ENCODE measurements around the gene PARVA. TPM values are rescaled to one million over a fixed set of nuclear protein-coding genes. Genes with fewer than 3 reads are reported as not detected.

The PARVA gene
- polyA plus RNA-seq, 1 experiment = 142 TPM

- DNase-seq (ENCODE audit: low read depth, low spot score) = no peak
- TF ChIP-seq CTCF (IDR thresholded peaks at IDR 0.05; ENCODE audit: low read depth, low read length) = no peak
- Histone ChIP-seq H3K4me3 (ENCODE audit: low read depth, low read length) (no peak overlapping the region), H3K27me3 (ENCODE audit: control insufficient read depth, insufficient read depth, low read length) (no peaks in the 10 kb centered on the region), H3K9me3 (ENCODE audit: control insufficient read depth, insufficient read depth, low read length) (no peaks in the 10 kb centered on the region), H3K27ac (ENCODE audit: low read depth, low read length) (no peak overlapping the region)
- CTCF ChIA-PET = interaction anchor here (1.1 kb wide), 1 partner anchor 143 kb away, joined by 3 read pairs; no protein-coding TSS in a partner anchor
- POLR2A ChIA-PET = no interaction called here
Observed at GRCh38 chr11:12473381-12473780, 96.0 kb downstream of the PARVA start.

- Histone ChIP-seq H3K27ac (ENCODE audit: low read depth, low read length) (no peak overlapping the region), H3K9me3 (ENCODE audit: control insufficient read depth, insufficient read depth, low read length) (no peaks in the 10 kb centered on the region), H3K27me3 (ENCODE audit: control insufficient read depth, insufficient read depth, low read length) (no peaks in the 10 kb centered on the region), H3K4me3 (ENCODE audit: low read depth, low read length) (no peak overlapping the region)
- ChIA-PET POLR2A (interaction anchor here (0.7 kb wide), 1 partner anchor 206 kb away, joined by 3 read pairs; no protein-coding TSS in a partner anchor), CTCF (no interaction called here)
- no peak for TF ChIP-seq CTCF (IDR thresholded peaks at IDR 0.05; ENCODE audit: low read depth, low read length)
- DNase-seq (ENCODE audit: low read depth, low spot score) = no peak
Observed at GRCh38 chr11:12474871-12475270, 97.5 kb downstream of the PARVA start.

GRCh38 chr11:12478743-12479142, 101.4 kb downstream of the PARVA start:
- ChIA-PET CTCF (interaction anchor here (1.0 kb wide), 1 partner anchor 67 kb away, joined by 3 read pairs; no protein-coding TSS in a partner anchor), POLR2A (no interaction called here)
- H3K4me3 ChIP-seq (ENCODE audit: low read depth, low read length) = no peak overlapping the region
- no peak overlapping the region for H3K27ac ChIP-seq (ENCODE audit: low read depth, low read length)
- no peak for TF ChIP-seq CTCF (IDR thresholded peaks at IDR 0.05; ENCODE audit: low read depth, low read length)
- no peaks in the 10 kb centered on the region for H3K27me3 ChIP-seq (ENCODE audit: control insufficient read depth, insufficient read depth, low read length)
- DNase-seq (ENCODE audit: low read depth, low spot score) = no peak
- no peaks in the 10 kb centered on the region for H3K9me3 ChIP-seq (ENCODE audit: control insufficient read depth, insufficient read depth, low read length)

- POLR2A ChIA-PET = no interaction called here
- no peak for TF ChIP-seq CTCF (IDR thresholded peaks at IDR 0.05; ENCODE audit: low read depth, low read length)
Observed at GRCh38 chr11:12480401-12480800, 103.0 kb downstream of the PARVA start.

GRCh38 chr11:12482839-12483238, 105.5 kb downstream of the PARVA start:
- H3K9me3 ChIP-seq (ENCODE audit: control insufficient read depth, insufficient read depth, low read length) = no peaks in the 10 kb centered on the region
- TF ChIP-seq CTCF (IDR thresholded peaks at IDR 0.05; ENCODE audit: low read depth, low read length) = no peak
- H3K27me3 ChIP-seq (ENCODE audit: control insufficient read depth, insufficient read depth, low read length) = no peaks in the 10 kb centered on the region
- ChIA-PET POLR2A (no interaction called here), CTCF (interaction anchor here (1.3 kb wide), 1 partner anchor 151 kb away, joined by 4 read pairs; no protein-coding TSS in a partner anchor)
- no peak for DNase-seq (ENCODE audit: low read depth, low spot score)
- no peak overlapping the region for H3K27ac ChIP-seq (ENCODE audit: low read depth, low read length)
- H3K4me3 ChIP-seq (ENCODE audit: low read depth, low read length) = no peak overlapping the region

More at GRCh38 chr11:12480401-12480800, 103.0 kb downstream of the PARVA start:
- H3K9me3 ChIP-seq (ENCODE audit: control insufficient read depth, insufficient read depth, low read length) = no peaks in the 10 kb centered on the region
- no peak overlapping the region for H3K4me3 ChIP-seq (ENCODE audit: low read depth, low read length)
- CTCF ChIA-PET = no interaction called here
- no peak for DNase-seq (ENCODE audit: low read depth, low spot score)
- H3K27ac ChIP-seq (ENCODE audit: low read depth, low read length) = no peak overlapping the region
- no peaks in the 10 kb centered on the region for H3K27me3 ChIP-seq (ENCODE audit: control insufficient read depth, insufficient read depth, low read length)
